ENCODE data around the gene OR10A3. TPM values are rescaled to one million over a fixed set of nuclear protein-coding genes. Genes with fewer than 3 reads are reported as not detected.
A peak's percentile ranks its signal among the peaks of the same experiment; 100 is the strongest.

Gene OR10A3
- total RNA-seq, 2 donors from 2014 or later: not detected

GRCh38 chr11:7899418-7899817 lies 42.1 kb downstream of the OR10A3 start:
- no peak for ATAC-seq
- intact Hi-C loops (cut with DNase I, micrococcal nuclease): no loop called here
- no peak for DNase-seq

DNA sequence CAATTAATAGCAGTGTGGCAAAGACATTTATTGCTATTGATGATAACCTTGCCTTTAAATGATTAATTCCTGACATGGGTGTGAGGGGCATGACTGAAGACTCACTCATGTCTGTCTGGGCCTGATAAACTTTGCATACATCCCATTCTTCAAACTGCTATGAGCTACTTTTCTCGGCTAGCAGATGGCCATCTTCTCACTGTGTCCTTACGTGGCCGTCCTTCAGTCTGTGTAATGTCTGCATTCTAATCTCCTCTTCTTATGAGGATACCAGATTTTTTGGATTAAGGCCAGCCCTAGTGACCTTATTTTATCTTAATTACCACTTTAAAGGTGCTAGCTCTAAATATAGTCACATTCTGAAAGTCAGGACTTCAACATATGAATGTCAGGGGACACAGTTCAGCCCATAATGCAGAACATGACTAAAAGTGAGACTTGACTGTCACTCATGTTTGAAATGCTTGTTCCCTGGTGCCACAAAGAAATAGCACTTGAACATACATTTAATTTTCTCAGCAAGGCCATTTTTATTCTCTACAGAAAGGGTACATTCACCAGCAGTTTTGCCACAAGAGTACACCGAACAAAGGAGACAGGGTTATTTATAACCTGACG lies 42.7 kb downstream of the OR10A3 start:
- DNase-seq (no peak), ATAC-seq (no peak)
- intact Hi-C loops (cut with DNase I, micrococcal nuclease): no loop called here

GRCh38 chr11:7896009-7896785 lies 45.3 kb downstream of the OR10A3 start:
- DNase-seq: no peak
- intact Hi-C loops (cut with DNase I, micrococcal nuclease): no loop called here
- ATAC-seq: no peak

DNA sequence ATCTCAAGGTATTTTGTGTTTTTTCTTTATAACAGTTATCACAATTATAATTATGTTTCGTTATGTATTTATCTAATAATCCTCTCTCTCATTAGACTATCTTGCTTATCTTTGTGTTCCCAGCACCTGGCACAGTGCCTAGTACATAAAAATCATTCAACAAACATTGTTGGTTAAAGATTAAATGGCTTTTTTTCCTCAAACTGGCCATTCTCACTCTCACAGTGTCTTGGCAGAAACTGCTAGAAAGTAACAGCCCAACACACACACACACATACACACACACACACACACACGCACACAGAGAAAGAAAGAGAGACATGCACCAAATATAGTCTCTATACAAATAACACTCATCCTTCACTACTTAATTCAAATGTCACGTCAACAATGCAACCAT lies 47.3 kb downstream of the OR10A3 start:
- intact Hi-C loops (cut with DNase I, micrococcal nuclease): no loop called here
- DNase-seq (peak in 1 of 2 donors; percentile 23), ATAC-seq (peak; percentile 38)

DNA sequence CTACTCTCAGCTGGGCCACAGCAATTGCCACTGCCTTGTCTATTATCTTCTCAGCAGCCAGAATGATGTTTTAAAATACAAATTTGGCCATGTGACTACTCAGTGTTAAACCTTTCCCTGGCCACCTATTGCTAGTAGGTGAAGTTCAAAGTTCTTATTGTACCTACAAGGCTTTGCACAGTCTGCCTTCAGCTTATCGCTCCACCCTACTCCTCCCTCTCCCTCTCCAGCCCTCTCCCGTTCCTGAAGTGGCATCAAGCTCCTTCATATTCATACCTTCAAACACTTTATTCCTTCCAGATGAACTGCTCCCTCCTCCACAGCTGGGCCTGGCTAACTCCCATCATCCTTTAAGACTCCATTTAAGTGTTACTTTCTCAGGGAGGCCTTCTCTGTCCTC lies 47.7 kb downstream of the OR10A3 start:
- DNase-seq (peak; percentile 34 to 61), ATAC-seq (peak; percentile 95)
- intact Hi-C loops (cut with DNase I, micrococcal nuclease): loop anchor here in 1 of 2 donors (2.0 kb wide), 1 partner anchor 93 kb away; the partner anchor contains the start of gene EIF3F

DNA sequence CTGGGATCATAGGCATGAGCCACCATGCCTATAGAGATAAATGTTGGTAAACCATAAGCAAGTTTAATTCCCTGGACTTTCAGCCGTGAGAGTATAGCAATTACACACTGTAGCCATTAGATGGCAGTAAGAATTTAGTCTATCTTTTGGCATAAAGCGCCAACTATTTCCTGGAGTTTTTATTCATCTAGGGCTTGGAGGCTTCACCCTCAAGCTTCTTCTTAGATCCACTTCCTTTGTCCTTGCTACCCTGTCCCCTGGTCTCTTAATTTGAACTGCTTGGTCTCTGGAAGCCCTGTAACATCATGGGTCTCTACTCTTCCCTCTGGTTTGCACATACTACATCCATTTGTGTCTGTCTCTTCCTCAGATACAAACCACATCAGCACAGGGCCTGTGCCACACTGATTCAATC lies 48.7 kb downstream of the OR10A3 start:
- ATAC-seq (peak; percentile 66), DNase-seq (no peak)
- intact Hi-C loops (cut with DNase I, micrococcal nuclease): loop anchor here in 1 of 2 donors (2.0 kb wide), 1 partner anchor 94 kb away; the partner anchor contains the start of gene EIF3F

DNA sequence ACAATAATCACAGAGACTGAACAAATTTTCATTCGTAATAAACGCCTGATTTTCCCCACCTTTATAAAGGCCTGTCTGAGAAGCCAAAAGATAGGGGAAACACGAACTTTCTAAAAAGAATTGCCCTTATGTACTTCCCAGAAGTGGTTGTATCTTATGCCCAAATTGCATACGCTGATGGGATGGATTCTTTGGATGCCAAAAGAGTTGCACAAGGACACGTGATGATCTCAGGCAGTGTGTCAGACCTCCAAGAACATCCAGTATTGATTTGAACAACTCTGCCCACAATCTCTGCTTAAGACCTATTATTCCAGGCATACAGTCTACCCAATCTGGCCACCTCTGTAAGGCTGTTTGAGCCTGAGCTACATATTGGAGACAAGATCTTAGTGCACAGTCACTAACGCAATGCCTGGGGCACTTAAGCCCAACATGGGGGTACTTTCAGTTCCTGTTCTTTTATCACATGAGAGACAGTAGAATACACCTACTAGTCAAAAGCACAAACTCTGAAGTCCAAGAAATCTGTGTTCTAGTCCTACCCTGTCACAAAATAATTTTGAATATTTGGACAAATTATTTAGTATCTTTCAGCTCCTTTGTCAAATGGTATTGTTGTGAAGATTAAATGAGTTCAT lies 49.3 kb downstream of the OR10A3 start:
- intact Hi-C loops (cut with DNase I, micrococcal nuclease): loop anchor here in 1 of 2 donors (2.0 kb wide), 1 partner anchor 95 kb away; the partner anchor contains the start of gene EIF3F
- ATAC-seq (no peak), DNase-seq (no peak)

GRCh38 chr11:7890417-7891172 lies 50.9 kb downstream of the OR10A3 start:
- DNase-seq: no peak
- intact Hi-C loops (cut with DNase I, micrococcal nuclease): no loop called here
- ATAC-seq: no peak

DNA sequence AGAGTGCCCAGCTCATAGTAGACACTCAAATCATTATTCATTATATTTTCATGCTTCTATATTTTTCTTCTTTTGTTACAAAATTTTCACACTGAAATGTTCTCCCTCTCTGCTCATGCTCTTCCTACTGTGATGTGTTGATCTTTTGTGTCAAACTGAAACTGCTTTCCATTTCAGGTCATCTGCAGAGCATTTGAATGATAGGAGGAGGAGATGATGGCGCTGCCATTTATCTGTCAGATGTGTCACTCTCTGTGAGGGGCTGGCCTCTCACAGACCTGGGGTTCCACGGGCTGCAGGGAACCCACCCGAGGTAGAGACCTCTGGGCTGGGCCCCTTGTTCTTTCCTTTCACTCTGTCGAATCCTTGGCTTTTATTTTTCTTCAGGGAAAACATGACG lies 51.5 kb downstream of the OR10A3 start:
- intact Hi-C loops (cut with DNase I, micrococcal nuclease): no loop called here
- ATAC-seq (no peak), DNase-seq (no peak)

Other genes with a start within 250 kb of the OR10A3 start
- gene OVCH2, start 235.2 kb downstream of the OR10A3 start, total RNA-seq: not detected
- gene OR5P2, start 144.8 kb downstream of the OR10A3 start, total RNA-seq: not detected
- not detected for gene OR5P3, start 110.9 kb downstream of the OR10A3 start, total RNA-seq
- gene OR10A6, start 10.4 kb downstream of the OR10A3 start, total RNA-seq: not detected
- not detected for gene NLRP10, start 23.7 kb upstream of the OR10A3 start, total RNA-seq
- 100 to 1,000 TPM; 198 to 218 TPM for gene EIF3F, start 45.6 kb upstream of the OR10A3 start, total RNA-seq
- gene TUB, start 139.5 kb upstream of the OR10A3 start, total RNA-seq: 1 to 10 TPM in 1 of 2 donors, under 1 TPM in 1; 0.89 to 2.2 TPM
- 1 to 10 TPM; 1.4 to 3.3 TPM for gene RIC3, start 227.3 kb upstream of the OR10A3 start, total RNA-seq